Esophagus muscularis mucosa (tissue), 3 donors: ENCODE results near the gene CDH16.

Experiments used
- POLR2A ChIP-seq: fragments of 450-650 bp; IDR thresholded peaks from one replicate; pipeline ENCODE4 v1.6.1; 2017; ENCODE audit warnings: antibody characterized with exemption, moderate library complexity, mild to moderate bottlenecking, low read depth
- POLR2AphosphoS5 ChIP-seq, 2 donors: sonication (generic); formaldehyde crosslinking; IDR thresholded peaks; one replicate each; pipeline ENCODE4 v1.6.1; 2017; ENCODE audit warnings: antibody characterized with exemption in 2 of 2
- TF ChIP-seq, protein P1 (sequence below), 3 experiments: fragments of 200-600 bp in 2 of 3; fragments of 450-650 bp in 1 of 3; sonication (generic) in 2 of 3; IDR thresholded peaks; one replicate each; pipeline ENCODE4 v1.5.1; 2017 to 2019; ENCODE audit warnings: antibody characterized with exemption in 3 of 3, mild to moderate bottlenecking in 2 of 3, moderate library complexity in 1 of 3

DNA sequence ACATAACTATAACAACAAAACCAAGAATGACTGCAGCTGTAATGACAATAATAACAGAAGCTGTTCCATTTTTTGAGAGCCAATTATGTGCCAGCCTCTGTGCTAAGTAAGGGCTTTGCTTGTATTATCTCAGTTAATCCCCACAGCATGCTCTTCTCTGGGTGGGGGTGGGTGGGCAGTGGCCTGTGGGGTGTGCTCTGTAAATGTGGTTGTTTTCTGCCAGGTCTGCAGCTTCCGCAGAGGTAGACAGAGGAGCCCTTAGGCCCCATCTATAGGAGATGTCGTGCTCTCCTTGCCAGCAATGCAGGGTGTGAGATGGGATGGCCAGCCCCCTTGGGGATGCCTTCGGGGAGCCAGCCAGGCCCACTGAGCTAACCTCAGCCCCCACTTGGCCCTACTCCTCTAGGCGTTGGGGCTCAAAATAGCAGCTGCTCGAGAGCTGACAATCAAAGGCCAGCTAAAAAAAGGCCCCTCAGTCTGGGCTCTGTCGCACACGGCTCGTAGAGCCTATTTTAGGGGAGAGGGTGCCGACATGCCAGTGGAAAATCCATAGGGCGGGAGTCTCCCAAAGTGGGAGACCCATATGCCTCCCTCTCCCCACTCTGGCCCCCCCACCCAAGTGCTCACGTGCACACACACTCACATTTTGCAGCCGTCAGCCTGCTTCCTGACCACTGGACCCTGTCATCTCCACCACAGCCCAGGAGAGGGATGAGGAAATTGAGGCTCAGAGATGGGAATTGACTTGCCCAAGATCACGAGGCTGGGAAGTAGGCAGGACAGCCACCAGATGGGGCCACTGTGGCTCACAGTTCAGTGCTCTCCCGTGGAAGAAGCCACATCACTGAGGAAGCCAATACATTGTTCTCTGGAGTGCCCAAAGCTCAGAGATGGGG is 15.8 kb downstream of the CDH16 start:
- TF ChIP-seq, protein P1, sequence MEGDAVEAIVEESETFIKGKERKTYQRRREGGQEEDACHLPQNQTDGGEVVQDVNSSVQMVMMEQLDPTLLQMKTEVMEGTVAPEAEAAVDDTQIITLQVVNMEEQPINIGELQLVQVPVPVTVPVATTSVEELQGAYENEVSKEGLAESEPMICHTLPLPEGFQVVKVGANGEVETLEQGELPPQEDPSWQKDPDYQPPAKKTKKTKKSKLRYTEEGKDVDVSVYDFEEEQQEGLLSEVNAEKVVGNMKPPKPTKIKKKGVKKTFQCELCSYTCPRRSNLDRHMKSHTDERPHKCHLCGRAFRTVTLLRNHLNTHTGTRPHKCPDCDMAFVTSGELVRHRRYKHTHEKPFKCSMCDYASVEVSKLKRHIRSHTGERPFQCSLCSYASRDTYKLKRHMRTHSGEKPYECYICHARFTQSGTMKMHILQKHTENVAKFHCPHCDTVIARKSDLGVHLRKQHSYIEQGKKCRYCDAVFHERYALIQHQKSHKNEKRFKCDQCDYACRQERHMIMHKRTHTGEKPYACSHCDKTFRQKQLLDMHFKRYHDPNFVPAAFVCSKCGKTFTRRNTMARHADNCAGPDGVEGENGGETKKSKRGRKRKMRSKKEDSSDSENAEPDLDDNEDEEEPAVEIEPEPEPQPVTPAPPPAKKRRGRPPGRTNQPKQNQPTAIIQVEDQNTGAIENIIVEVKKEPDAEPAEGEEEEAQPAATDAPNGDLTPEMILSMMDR (IDR thresholded peaks at IDR 0.05), result no peak
- no peak for TF ChIP-seq POLR2A
- no peak for TF ChIP-seq POLR2AphosphoS5 (IDR thresholded peaks at IDR 0.05)
